ENCODE measurements around the gene SAPCD2. TPM values are rescaled to one million over a fixed set of nuclear protein-coding genes. Genes with fewer than 3 reads are reported as not detected.

The SAPCD2 gene
- total RNA-seq, 1 experiment from 2014 or later = 29.8 TPM

DNA sequence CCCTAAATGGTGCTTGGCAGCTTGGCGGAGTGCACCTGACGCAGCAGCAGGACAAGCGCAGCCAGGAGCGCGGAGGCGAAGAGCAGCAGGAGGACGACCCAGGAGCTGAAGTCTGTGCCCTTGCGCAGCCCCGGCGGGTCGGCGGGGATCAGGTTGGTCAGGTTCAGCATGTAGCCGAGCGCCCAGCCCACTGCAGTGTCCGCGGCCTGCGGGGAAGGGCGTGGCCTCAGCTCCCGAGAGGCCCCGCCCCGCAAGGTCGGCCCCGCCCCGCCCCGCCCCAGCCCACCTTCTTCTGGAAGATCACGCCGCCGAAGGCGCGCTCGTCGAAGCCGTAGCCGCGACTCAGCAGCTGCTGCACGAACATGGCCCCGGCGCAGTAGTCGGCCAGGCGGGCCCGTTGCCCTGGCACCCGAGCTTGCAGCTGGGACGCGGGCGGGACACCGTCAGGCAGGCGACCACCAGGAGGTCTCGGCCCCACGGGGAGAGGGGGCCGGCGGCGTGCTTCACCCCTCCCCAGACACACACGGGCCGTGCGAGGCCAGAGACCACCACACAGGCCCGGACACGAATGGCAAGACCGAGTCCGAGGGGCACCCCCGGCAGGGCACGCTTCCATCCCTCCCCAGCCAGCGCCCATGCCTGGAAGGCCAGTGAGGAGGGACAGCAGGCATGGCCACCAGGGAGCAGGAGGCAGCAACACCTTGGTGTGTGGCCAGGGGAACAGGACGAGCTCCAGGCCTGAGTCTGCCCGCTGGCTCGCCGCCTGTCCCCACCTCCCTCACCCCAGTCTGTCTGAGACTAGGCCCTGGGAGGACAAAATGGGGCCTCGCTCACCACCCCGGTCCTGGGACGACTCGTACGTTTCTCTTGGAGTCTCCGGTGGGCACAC is 21.5 kb downstream of the SAPCD2 start:
- no peak overlapping the region for H3K14ac ChIP-seq (ENCODE audit: insufficient read depth, low read length)
- no peak overlapping the region for H3K4ac ChIP-seq (ENCODE audit: low read depth, low read length)
- H2AFZ ChIP-seq (ENCODE audit: low read length) = no peak overlapping the region
- Mint-ChIP-seq H3K4me1 (peaks cover 5 to 10% of the 10 kb centered on the region in 2 experiments), H3K27me3 (ENCODE audit: low read depth) (peaks cover 71% of the 10 kb centered on the region), H3K36me3 (ENCODE audit: insufficient read depth in 1 of 3, low read depth in 3 of 3) (no peaks in the 10 kb centered on the region), H3K27ac (no peak overlapping the region), H3K9me3 (no peaks in the 10 kb centered on the region), H3K4me3 (no peak overlapping the region)
- no peak overlapping the region for H4K8ac ChIP-seq (replicated peaks; ENCODE audit: insufficient read length, low read depth, low read length)
- no peak overlapping the region for H3T11ph ChIP-seq (ENCODE audit: low read length)
- H3K4me2 ChIP-seq (ENCODE audit: insufficient read depth, insufficient read length, low read length) = no peak overlapping the region
- H2AK5ac ChIP-seq (ENCODE audit: insufficient read length, low read length) = no peak overlapping the region
- H4K5ac ChIP-seq (ENCODE audit: insufficient read length, low read depth, low read length) = no peak overlapping the region
- no peak overlapping the region for H2BK5ac ChIP-seq (ENCODE audit: insufficient read length, low read length)
- H3K79me1 ChIP-seq (ENCODE audit: insufficient read depth, low read depth, low read length, poor library complexity, severe bottlenecking) = no peaks in the 10 kb centered on the region
- TF ChIP-seq, protein P1, sequence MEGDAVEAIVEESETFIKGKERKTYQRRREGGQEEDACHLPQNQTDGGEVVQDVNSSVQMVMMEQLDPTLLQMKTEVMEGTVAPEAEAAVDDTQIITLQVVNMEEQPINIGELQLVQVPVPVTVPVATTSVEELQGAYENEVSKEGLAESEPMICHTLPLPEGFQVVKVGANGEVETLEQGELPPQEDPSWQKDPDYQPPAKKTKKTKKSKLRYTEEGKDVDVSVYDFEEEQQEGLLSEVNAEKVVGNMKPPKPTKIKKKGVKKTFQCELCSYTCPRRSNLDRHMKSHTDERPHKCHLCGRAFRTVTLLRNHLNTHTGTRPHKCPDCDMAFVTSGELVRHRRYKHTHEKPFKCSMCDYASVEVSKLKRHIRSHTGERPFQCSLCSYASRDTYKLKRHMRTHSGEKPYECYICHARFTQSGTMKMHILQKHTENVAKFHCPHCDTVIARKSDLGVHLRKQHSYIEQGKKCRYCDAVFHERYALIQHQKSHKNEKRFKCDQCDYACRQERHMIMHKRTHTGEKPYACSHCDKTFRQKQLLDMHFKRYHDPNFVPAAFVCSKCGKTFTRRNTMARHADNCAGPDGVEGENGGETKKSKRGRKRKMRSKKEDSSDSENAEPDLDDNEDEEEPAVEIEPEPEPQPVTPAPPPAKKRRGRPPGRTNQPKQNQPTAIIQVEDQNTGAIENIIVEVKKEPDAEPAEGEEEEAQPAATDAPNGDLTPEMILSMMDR (conservative IDR thresholded peaks at IDR 0.05) = no peak
- no peak overlapping the region for H4K91ac ChIP-seq (ENCODE audit: insufficient read length, low read depth, low read length)
- H2BK120ac ChIP-seq (ENCODE audit: low read depth, low read length, poor library complexity, severe bottlenecking) = no peak overlapping the region
- peaks cover 7% of the 10 kb centered on the region; the same call in 1 of the 2 replicates for H3K27me3 ChIP-seq (ENCODE audit: insufficient read depth, low read length)
- no peak overlapping the region for H2BK15ac ChIP-seq (ENCODE audit: low read depth, low read length)
- H3K9me3 ChIP-seq (ENCODE audit: control insufficient read depth, low read depth, low read length) = no peaks in the 10 kb centered on the region
- no peak overlapping the region for H3K18ac ChIP-seq (ENCODE audit: insufficient read length, low read depth, low read length)
- WGBS (ENCODE audit: extremely low coverage, insufficient read length, low lambda C conversion rate) = no CpG with 5 or more reads among the region's 72 CpGs
- peak; percentile 74 for DNase-seq
- peaks cover 11% of the 10 kb centered on the region for H3K23me2 ChIP-seq (ENCODE audit: insufficient read length, low read depth, low read length, poor library complexity, severe bottlenecking)
- no peak overlapping the region for H3K9ac ChIP-seq (ENCODE audit: extremely low read depth, insufficient read length, low read length)
- 0 out of 2 replicates have a peak, but pooled peaks cover 2% of the 10 kb centered on the region for H3K79me2 ChIP-seq (ENCODE audit: insufficient read depth, low read length)
- H3K27ac ChIP-seq (ENCODE audit: insufficient read length, low read depth, low read length) = no peak overlapping the region
- no peaks in the 10 kb centered on the region for H3K4me1 ChIP-seq (ENCODE audit: insufficient read depth, low read length)
- H4K20me1 ChIP-seq (ENCODE audit: control insufficient read depth, insufficient read depth, insufficient read length) = no peaks in the 10 kb centered on the region
- no peak overlapping the region for H3K23ac ChIP-seq (ENCODE audit: insufficient read length, low read depth, low read length)
- no peak overlapping the region for H2BK20ac ChIP-seq (ENCODE audit: low read depth, low read length, poor library complexity, severe bottlenecking)
- no peak overlapping the region for H3K56ac ChIP-seq (ENCODE audit: insufficient read length, low read depth, low read length)
- H2BK12ac ChIP-seq (ENCODE audit: insufficient read length, low read depth, low read length) = no peak overlapping the region

Measured in H9 (cell line).